LoVo (cell line): Measurements from ENCODE around the gene DOCK8.

Experiments
- DNase-seq: peaks from one replicate; pipeline ENCODE4 v3.0.0-alpha.2; 2016; ENCODE audit warnings: low spot score

DOCK8 gene

DNA sequence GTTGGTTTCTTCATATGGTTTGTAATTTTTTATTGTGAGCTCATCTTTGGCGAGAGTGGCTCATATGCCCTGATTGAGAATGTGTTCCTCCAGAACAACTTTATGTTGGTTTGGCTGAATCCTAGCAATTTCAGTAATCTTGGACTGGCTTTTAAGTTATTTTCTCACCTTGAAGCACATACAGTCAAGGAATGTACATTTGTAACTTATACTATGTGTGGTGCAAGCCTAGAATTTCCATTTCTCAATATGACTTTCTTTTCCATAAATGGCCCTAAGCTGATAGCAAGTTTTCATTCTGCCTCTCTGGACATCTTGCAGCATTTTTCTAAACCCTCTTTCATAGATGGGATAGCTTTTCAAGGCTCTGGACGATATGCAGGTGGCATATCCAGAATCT, 247.5 kb downstream of the DOCK8 start:
- DNase-seq = no peak

DNA sequence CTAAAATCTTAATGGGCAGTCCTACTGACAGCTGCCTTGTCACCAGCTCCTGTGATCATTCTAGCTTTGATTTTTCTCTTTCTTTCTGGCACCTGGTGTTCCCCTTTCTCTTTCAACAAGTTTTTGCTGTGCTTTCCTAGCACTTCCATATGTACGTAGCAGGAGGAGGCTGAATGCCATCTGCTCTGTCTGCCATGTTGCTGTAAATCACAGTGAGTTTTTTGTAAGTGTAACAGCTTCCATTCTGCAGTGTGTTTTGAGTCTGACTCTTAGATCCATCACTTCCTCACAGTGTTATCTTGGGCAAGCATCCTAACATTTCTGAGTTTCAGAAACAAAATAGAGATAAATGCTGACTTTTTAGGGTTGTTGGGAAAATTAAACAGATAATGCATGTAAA, 247.9 kb downstream of the DOCK8 start:
- DNase-seq = no peak

DNA sequence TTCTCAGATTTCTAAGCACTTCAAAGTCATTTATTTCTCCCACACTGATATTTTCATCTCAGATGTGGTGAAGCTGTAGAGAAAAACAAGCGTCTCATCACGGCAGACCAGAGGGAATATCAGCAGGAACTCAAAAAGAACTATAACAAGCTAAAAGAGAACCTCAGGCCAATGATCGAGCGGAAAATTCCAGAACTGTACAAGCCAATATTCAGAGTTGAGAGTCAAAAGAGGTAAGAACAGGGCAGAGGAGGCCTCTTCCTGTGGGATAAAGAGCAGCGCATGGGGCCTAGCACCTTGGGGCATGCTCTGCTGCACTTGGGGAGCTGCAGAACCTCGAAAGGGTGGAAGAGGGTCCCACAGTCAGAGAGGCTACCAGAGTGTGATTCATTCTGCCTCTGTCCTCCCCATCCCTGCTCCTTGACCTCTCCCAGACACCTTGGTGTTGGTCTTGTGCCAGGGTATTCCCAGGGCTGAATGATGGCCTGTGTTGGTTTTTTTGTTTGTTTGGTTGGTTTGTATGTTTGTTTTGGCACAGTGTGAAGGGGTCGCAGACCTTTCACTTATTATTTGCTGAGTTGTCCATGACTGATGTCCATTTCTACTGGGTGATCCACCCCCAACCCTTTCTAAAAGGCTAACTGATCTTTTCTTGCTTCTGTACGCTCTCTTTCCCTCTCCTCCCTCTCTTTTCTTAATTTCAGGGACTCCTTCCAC, 248.9 kb downstream of the DOCK8 start:
- DNase-seq = no peak

DNA sequence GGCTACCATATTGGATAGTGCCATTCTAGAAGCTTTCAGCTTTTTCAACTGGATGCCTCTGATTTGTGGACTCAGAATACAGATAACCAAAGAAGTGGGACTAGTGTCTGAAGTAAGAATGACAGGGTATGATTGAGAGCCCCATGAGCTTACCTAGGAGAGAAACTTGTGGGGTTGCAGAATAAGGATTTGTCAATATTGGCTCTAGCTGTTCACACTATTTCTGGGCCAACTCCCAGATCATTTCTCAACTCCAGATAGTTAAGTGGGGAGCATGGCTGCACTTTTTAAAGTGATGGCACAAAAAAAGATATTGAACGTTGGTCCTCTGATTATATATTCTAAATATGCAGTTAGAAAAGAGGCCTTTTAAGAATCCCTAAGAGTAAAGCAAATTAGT, 252.1 kb downstream of the DOCK8 start:
- DNase-seq = no peak

DNA sequence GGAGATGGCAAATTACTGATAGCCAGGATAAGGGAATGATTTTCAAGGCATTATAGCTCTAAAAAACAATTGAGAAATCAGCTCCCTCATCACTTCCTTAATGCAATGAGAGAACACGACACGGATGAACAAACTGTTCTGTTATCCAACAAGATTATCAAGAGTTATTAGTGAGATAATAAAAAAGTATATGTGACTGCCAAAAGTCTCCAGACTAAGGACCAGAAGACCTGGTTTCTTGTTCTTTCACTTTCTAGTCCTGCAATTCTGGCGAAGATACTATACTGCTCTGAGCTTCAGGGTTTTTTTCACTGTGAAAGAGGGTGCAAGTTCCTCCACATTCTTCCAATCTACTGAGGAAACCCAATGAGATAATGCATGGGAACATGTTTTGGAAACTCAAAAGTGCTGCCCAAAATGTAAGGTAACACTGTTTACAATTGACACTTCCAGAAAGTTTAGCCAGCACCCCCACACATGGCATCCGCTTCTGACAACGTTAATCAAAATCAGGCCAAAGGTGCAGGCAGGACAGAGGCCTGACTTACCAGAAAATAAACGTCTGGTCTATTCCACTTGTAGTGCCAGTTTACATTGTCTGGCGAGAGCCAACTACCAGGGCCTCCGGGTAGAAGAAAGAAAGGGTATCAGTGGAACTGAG, 254.2 kb downstream of the DOCK8 start:
- DNase-seq = no peak

DNA sequence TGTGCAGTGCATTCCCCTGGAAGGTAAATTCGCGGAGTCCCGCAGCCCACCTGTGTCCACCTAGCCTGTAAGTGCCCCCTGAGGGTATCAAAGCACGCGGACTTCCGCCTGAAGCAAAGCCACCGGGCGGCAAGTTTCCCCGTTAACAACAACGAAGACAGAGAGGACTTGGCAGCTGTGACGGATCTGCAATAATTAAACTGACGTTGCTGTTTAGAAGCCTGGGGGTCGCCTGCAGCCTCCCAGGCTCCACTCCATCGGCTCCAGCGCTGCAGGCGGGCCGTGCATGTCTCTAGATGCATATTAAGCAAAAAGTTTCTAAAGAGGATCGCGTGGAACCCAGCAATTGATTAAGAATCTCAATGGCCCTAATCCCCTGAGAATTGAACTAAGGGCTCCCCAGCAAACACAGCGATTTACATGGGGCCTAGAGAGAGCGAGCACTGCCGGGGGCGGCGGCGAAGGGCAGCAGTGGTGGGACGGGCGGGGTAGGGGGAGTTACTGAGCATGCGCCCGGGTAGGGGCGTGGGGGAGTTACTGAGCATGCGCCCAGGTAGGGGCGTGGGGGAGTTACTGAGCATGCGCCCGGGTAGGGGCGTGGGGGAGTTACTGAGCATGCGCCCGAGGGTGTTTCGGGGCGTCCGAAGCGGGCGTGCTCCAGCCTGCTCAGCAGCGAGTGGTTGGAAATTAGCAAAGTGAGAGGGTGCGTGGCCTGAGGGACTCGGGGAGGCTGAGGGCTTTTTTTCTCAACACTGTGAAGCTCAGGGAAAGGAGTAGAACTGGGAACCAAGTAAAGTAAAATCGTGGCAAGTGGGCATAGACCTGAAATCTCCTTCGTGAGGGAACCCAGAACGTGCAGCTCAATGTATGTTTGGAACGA, 255.2 kb downstream of the DOCK8 start:
- peak; percentile 86 for DNase-seq

DNA sequence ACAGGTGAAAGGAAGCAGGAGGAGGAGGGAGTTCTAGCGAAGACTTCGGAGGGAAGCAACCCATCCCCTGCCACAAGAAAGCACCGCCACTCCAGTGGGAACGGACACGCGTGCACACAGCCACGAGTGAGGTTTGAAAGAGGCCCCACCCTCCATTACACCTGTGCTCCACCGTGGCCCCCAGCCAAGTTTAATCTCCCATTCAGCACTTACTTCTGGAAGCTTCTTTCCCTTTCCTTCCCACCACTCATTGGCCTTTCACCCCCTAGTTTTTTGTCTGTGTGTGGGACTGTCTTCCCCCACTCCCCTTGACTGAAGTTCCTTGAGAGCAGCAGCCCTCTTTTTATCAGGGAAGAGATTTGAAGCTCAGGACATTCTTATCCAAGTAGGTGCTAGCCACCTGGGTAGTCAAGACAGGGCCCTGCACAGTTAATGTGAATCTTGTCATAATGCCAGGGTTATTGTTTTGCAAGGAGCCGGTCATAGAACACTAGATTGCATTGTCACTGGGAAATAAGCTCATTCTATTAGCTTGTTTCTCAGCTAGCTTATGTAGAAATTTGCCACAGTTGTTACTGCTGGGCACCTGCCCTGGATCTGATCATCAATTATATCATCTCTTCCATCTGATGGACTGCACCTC, 256.0 kb downstream of the DOCK8 start:
- DNase-seq = peak; percentile 2

DNA sequence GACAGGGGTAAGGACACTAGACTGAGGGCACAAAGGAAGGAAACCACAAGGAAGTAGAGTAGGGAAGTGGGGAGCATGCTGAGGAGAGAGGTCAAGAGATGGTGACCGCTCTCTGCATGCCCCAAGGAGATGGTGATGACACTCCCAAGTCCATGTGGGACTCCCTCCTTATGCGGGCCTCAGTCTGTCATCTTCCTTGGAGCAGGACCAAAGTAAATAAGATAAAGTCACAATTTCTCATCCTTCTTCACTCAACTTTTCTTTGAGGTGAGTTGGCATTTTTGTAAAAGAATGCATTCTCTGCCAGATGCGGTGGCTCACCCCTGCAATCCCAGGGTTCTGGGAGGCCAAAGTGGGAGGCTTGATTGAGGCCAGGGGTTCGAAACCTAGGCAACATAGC, 256.7 kb downstream of the DOCK8 start:
- no peak for DNase-seq

DNA sequence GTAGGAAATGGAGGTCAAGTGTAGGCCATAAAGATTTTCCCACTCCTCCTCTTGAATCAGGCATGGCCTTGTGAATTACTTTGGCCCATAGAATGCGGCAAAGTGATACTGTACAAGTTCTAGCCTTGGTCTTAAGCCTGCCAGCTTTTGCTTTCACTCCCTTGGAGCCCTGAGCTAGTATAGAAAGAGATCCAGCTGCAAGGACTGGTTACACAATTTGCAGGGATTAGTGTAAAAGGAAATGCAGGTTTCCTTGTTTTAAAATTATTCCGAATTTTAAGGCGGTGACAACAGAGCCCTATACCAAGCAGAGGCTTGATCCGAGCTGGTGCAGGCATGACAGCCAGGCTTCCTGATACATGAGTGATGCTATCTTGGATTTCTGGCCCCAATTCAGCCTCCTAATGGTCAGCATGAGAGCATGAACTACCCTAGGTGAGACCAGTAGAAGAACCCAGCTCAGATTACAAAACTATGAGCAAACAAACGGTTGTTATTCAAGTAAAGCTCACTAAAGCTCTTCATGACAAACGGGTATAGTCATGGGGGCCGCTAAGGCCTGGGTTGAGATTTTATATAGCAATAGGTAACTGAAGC, 257.9 kb downstream of the DOCK8 start:
- no peak for DNase-seq

DNA sequence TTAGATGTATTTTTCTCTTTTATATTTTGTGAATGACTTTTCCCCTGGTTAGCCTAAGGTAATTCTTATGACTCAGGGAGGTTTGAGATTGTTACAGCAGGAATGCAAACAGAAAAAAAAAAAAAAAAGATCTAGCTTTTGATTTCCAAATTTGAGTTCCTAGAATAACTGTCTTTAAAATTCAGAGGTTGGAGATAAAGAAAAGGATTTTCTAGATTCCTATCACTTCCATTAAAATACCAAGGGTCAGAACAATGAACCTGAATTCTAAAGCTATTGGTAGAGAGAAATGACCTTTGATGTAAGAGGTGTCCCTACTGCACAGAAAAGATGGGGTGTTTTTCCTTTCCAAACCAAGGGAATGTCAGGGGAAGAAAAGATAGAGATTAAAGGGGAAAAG, 262.5 kb downstream of the DOCK8 start:
- no peak for DNase-seq

DNA sequence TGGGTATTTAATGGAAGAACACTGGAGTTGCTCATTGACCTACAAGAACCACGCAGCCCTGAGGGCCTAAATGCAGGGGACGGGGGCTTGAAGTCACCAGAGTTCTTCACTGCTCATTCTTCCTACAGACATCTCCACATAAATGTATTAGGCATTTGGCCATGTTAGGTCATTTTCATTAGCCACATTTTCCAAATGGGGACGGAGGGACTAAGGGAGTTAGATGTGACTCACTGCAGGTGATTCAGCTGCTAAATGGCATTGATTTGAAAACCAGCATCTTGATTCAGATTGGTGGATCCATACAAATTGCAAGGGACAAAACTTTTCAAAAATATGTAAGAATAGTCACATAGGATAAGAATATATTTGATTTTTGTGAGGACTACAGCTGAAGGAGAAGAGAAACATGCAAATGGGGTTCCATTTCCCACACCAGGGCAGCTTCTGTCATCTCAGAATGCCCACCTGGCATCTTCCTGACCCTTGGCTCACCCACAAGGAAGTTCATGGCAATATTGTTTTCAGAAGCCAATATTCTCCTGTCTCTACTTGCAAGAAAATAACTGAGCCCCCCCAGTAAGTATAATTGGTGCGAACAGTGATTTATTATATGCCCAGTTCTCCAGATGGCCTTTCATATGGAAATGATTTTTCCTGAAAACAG, 264.8 kb downstream of the DOCK8 start:
- no peak for DNase-seq

DNA sequence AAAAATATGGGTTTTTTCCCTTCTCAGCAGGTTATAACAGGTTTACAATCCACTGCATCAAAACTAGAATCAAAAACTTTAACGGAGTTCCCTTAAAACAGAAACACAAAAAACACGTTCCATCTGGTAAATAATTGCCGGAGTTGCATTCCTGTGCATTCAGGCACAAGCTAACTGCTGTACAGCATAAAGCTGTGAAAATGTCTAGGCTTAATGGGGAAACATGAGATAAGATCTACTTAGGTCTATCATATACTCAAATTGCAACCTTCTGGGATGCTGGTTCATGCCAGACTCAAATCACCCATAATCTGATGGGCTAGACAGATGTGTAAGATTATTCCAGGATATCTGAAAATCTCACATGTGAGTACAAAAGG, 265.3 kb downstream of the DOCK8 start:
- DNase-seq = no peak

DNA sequence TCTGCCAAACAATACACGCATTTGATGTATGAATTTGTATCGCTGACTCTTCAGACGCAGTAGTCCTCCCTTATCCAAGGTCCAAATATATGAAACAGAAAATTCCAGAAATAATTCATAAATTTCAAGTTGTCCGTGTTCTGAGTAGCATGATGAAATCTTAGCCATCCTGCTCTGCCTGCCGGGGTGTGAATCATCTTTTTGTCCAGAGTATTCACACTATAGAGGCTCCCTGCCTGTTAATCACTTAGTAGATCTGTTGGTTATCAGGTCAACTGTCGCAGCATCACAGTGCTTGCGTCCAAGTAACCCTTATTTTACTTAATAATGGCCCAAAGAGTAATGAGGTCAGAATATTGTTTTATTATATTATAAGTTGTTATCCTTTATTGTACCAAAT, 268.1 kb downstream of the DOCK8 start:
- DNase-seq = no peak

DNA sequence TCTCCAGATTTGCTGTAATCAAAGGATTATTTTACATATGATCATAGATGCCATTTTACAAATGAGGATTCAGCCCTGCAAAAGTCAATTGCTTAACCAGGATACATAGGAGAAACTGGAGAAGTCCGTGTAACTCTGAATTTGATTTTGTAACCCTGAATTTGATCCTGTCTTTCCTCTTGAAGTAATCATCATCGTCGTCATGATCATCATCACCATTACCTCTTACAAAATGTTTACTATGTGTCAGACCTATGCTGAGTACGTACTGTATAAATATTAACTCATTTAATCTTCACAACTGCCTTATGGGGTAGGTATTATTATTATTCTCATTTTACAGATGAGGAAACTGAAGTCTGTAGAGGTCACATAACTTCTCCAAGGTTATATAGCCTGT, 271.5 kb downstream of the DOCK8 start:
- DNase-seq = no peak

DNA sequence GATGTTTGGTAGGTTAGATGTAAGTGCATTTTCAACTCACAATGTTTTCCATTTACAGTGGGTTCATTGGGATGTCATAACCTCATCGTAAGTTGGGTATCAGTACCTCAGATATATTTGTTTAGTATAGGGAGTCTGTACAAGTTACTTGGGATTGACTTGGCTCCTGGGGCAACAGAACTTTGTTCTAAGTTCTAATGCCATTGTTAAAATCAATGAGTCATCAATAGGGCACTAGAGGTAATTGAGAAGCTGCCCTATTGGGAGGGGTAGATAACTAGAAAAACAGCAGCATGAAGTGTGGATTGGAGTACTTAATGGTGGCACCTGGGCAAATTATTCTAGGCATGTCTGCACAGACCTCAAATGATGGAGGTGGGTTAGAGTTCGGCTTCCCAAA, 272.8 kb downstream of the DOCK8 start:
- DNase-seq = no peak

DNA sequence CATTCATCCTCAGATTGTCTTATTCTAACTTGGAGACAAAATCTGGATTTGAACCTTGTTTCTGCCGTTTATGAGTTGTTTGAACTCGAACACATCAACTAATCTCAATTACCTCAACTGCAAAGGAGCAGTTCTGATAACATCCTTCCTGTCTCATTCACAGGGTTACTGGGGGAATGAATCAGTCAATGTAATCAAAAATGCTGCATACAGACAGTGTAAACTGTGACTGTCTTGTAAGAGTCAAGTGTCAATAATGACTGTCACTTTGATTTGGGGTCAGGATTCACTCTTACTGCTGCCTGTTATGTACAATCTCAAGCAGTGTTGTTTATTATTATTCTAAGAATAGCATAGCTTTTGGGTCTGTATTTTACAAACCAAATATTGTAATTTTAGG, 273.8 kb downstream of the DOCK8 start:
- DNase-seq = no peak

DNA sequence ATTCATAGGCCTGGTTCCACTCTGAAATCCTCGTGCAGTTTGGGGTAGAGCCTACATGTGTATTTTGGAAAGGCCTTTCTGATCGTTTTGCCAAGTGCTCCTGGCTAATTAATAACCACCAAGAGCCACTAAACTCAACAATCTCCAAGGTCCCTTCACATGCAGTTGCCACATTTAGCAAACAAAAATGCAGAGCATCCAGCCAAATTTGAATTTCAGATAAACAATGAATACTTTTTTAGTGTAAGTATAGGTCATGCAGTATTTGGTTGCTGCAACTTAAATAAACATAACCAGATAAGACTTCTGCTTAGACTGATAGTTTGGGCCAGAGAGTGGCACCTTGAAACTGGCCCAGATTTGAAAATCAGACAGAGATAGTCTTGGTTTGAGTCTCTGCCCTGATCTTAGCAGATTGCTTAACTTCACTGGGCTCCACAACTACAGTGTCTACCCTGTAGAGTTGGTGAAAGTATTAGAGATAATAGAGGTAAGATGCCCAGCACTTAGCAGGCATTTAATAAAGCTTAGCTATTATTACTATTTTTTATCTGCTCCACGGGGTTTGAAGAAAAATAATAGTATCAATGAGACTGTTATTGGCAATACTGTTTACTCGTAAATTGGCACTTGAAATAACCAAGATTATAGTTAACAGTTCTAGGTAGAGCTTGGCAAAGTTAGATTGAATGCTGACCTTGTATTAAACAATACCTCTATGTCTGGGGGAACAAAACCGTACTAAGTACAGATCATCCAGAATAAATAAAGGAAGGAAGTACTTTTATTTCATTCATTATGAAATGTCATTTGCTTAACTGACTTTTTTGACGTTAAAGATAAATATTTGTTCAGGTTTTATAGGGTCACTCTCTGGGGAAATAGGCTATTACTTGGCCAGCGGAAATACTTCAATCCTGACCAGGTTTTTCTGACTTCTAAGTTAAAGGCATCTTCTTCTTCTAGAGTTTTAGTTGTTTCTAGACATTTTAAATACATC, 274.8 kb downstream of the DOCK8 start:
- no peak for DNase-seq

DNA sequence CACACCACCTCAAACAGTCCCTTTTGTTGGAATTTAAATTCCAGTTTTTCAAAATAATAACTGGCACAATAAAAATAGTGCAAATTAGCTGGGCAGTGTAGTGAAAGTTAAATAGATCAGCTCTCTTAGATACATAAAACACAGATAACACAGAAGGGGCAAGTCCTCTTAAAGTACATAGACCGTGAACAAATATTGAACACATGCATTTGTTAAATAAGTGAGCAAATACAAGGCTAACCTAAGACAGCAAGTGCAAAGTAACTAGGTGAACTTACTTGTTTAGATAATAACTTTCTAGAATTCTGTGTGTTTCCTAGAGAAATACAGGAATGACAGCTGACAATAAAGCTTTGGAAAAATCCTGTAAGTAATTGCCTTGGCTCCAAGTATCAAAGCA, 280.1 kb downstream of the DOCK8 start:
- no peak for DNase-seq

DNA sequence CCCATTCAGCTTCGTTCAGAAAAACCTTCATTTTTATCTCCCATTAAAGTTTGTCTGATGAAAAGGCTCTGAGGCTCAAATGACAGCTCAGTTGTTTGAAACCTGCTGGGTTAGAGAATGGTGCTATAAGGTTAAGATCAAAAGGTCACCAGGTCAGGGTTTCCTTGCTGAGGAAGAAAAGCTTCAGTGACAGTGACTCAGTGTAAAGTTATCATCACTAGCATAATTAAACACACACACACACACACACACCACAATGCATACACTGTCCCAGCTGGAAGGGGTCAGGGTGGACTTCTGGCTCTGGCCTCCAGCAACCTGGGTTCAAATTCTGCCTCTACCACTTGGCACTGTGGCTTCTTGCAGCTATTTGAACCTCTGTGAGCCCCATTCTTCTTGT, 281.1 kb downstream of the DOCK8 start:
- no peak for DNase-seq

DNA sequence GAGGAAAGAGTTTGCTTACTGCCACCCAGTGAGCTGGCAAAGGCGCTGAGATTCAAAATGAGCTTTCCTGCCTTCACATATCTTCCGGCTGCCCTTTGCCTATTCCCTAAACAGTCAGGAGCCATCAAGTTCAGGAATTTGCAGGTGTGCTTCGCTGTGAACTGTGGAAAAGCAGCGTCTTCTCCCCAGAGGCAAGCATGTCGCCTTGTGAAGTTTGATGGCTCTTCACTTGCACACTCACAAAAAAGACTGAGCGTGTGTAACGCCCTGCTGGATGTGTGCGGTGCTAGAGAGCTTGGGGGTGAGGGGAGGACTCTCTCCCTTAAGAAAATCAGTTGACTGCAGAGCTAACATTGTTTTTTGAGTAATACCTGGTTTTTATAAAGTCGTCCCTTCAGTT, 288.7 kb downstream of the DOCK8 start:
- no peak for DNase-seq
